Measurements from ENCODE around the gene SMARCD1.

SMARCD1 gene

DNA sequence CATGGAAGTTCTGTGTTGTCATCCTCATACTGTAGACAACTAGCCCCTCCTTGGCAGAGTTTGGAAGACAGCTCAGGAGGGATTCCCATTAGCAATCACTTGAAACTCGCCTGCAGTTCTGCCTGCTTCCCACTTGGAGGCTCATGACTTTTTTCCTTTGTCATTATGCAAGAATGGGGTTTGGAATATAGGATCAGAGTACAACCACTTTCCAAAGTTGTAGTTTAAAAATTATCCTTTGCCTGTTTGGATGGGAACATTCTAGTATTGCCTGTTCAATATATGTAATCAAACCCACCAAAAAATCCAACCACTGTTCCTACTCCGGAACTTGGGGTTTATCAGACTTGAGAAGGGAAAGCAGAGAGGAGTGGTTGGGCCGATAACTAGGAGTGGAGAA, 16.5 kb downstream of the SMARCD1 start:
- peaks cover 45% of the 10 kb centered on the region for H3K36me3 ChIP-seq (ENCODE audit: low read depth)
- H3K4me1 ChIP-seq (ENCODE audit: insufficient read depth, poor library complexity, severe bottlenecking) = no peaks in the 10 kb centered on the region
- H3K27ac ChIP-seq (ENCODE audit: poor library complexity, severe bottlenecking) = no peak overlapping the region
- H3K27me3 ChIP-seq (ENCODE audit: insufficient read depth, poor library complexity, severe bottlenecking) = no peaks in the 10 kb centered on the region
- ATAC-seq (ENCODE audit: low read depth) = peak; percentile 38; the same call in 2 of the 3 replicates
- H3K9me3 ChIP-seq (ENCODE audit: severe bottlenecking) = no peaks in the 10 kb centered on the region
- no peak overlapping the region for H3K4me3 ChIP-seq (ENCODE audit: severe bottlenecking)
- DNase-seq (ENCODE audit: low spot score) = no peak
- TF ChIP-seq, protein P1, sequence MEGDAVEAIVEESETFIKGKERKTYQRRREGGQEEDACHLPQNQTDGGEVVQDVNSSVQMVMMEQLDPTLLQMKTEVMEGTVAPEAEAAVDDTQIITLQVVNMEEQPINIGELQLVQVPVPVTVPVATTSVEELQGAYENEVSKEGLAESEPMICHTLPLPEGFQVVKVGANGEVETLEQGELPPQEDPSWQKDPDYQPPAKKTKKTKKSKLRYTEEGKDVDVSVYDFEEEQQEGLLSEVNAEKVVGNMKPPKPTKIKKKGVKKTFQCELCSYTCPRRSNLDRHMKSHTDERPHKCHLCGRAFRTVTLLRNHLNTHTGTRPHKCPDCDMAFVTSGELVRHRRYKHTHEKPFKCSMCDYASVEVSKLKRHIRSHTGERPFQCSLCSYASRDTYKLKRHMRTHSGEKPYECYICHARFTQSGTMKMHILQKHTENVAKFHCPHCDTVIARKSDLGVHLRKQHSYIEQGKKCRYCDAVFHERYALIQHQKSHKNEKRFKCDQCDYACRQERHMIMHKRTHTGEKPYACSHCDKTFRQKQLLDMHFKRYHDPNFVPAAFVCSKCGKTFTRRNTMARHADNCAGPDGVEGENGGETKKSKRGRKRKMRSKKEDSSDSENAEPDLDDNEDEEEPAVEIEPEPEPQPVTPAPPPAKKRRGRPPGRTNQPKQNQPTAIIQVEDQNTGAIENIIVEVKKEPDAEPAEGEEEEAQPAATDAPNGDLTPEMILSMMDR (IDR thresholded peaks at IDR 0.05; ENCODE audit: poor library complexity, severe bottlenecking) = peak; percentile 53

DNA sequence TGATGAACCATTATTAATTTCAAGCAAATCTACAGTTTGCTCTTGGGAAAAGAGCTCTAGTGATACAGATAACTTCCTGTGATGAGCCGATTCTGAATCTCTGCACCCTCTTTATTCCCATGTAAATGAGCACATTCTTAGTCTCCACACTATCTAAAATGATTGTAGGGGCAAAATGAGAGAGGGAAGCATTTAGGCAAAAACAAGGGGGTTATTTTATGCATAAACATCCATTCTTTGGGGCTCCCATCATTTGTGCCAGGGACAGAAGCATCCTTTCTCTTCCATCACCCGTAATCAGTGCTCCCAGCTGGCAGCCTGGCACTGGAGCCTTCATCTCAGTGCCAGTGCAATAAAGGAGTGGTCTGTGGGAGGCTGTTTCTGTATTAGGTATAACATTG, 17.0 kb downstream of the SMARCD1 start:
- Histone ChIP-seq H3K4me3 (ENCODE audit: severe bottlenecking) (no peak overlapping the region), H3K27ac (ENCODE audit: poor library complexity, severe bottlenecking) (no peak overlapping the region), H3K9me3 (ENCODE audit: severe bottlenecking) (no peaks in the 10 kb centered on the region), H3K27me3 (ENCODE audit: insufficient read depth, poor library complexity, severe bottlenecking) (no peaks in the 10 kb centered on the region), H3K4me1 (ENCODE audit: insufficient read depth, poor library complexity, severe bottlenecking) (no peaks in the 10 kb centered on the region), H3K36me3 (ENCODE audit: low read depth) (peaks cover 40% of the 10 kb centered on the region)
- TF ChIP-seq, protein P1 (IDR thresholded peaks at IDR 0.05; ENCODE audit: poor library complexity, severe bottlenecking) = no peak
- ATAC-seq (ENCODE audit: low read depth) (no peak), DNase-seq (ENCODE audit: low spot score) (no peak)

DNA sequence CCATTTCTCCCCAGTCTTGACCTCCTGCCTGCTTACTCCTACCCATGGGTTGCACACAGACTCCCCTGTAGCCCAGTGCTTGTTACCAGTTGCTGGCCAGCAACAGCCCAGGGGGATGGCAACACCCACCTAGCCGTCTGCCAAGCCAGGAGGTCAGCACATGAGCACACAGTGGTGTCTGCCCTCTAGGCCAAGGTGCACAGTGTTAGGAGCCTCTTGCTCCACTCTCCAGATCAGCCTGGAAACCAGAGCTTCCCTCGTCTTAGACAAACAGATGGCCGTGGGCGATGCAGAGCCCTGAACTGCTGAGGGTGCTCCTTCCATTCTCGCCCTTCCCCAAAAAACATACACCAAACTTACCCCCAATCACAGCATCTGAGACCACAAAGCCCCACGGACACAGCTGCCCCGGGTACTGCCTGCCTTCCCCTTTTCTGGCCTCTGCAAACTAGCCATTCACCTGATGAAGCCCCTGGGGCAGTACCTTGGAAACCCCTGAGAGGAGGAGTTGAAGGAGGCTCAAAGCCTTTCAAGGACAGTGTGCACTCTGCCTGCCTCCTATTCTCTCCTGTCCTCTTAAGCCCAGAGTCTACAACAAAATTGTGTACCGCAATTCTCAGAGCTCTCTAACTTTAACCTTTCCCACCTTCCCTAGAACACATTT, 17.6 kb downstream of the SMARCD1 start:
- peaks cover 33% of the 10 kb centered on the region for H3K36me3 ChIP-seq (ENCODE audit: low read depth)
- H3K27me3 ChIP-seq (ENCODE audit: insufficient read depth, poor library complexity, severe bottlenecking) = no peaks in the 10 kb centered on the region
- TF ChIP-seq, protein P1 (IDR thresholded peaks at IDR 0.05; ENCODE audit: poor library complexity, severe bottlenecking) = no peak
- DNase-seq (ENCODE audit: low spot score) = no peak
- no peak for ATAC-seq (ENCODE audit: low read depth)
- H3K9me3 ChIP-seq (ENCODE audit: severe bottlenecking) = no peaks in the 10 kb centered on the region
- H3K27ac ChIP-seq (ENCODE audit: poor library complexity, severe bottlenecking) = no peak overlapping the region
- no peak overlapping the region for H3K4me3 ChIP-seq (ENCODE audit: severe bottlenecking)
- no peaks in the 10 kb centered on the region for H3K4me1 ChIP-seq (ENCODE audit: insufficient read depth, poor library complexity, severe bottlenecking)

DNA sequence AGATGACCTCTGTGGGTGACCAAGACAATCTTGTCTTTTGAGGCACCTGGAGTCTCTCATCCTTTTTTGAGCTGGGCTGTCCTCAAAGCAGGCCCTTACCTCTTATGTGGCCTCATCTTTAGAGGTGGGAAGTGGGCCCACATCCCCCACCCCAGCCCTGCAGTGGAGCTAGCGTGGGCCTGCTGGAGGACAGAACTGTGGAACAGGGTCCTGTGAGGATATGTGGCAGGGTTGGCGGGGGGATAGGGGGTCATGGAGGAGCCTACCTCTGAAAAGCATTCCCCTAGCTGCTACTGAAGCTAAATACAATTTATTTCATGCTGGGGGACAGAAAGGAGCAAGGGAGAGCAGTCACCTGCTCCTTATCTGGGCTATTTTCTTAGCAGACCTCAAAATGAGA, 18.2 kb downstream of the SMARCD1 start:
- H3K27me3 ChIP-seq (ENCODE audit: insufficient read depth, poor library complexity, severe bottlenecking) = no peaks in the 10 kb centered on the region
- TF ChIP-seq, protein P1 (IDR thresholded peaks at IDR 0.05; ENCODE audit: poor library complexity, severe bottlenecking) = no peak
- no peak for ATAC-seq (ENCODE audit: low read depth)
- DNase-seq (ENCODE audit: low spot score) = no peak
- H3K4me3 ChIP-seq (ENCODE audit: severe bottlenecking) = no peak overlapping the region
- H3K9me3 ChIP-seq (ENCODE audit: severe bottlenecking) = no peaks in the 10 kb centered on the region
- no peak overlapping the region for H3K27ac ChIP-seq (ENCODE audit: poor library complexity, severe bottlenecking)
- H3K4me1 ChIP-seq (ENCODE audit: insufficient read depth, poor library complexity, severe bottlenecking) = no peaks in the 10 kb centered on the region
- H3K36me3 ChIP-seq (ENCODE audit: low read depth) = peaks cover 28% of the 10 kb centered on the region

DNA sequence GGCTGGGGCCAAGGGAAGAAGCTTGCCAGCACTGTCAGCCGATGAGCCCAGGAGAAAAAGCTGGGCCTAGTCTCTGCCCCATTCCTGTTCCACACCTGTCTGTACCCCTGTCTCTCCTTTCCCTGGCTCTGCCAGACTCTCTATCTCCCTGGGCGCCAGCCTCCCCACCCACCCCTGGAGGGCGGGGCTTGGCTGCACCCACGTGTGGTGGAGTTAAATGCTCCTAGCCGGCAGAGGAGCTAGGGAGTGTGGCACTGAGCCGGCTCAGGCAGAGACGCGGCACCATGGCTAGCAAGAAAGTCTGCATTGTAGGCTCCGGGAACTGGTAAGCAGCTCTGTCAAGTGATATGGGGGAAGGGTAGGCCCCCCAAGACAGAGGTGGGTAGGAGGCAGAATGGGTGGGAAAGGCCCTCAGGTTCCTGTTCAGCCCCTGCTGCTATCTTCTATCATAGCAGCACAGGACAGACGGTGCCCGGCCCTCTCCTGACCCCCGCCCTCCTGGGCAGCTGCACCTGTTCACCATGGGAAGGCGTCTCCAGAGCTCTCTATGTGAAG, 18.7 kb downstream of the SMARCD1 start, which contains the start of gene GPD1:
TSS of gene GPD1 (plus strand) at position 242 of the 555 bp plus-strand sequence. CDS start at position 285, 43 bp downstream.
- TF ChIP-seq, protein P1 (IDR thresholded peaks at IDR 0.05; ENCODE audit: poor library complexity, severe bottlenecking) = no peak
- ATAC-seq (ENCODE audit: low read depth) = peak; percentile 80
- no peaks in the 10 kb centered on the region for H3K4me1 ChIP-seq (ENCODE audit: insufficient read depth, poor library complexity, severe bottlenecking)
- no peak for DNase-seq (ENCODE audit: low spot score)
- no peaks in the 10 kb centered on the region for H3K27me3 ChIP-seq (ENCODE audit: insufficient read depth, poor library complexity, severe bottlenecking)
- H3K36me3 ChIP-seq (ENCODE audit: low read depth) = peaks cover 23% of the 10 kb centered on the region
- H3K9me3 ChIP-seq (ENCODE audit: severe bottlenecking) = no peaks in the 10 kb centered on the region
- H3K4me3 ChIP-seq (ENCODE audit: severe bottlenecking) = no peak within 1 kb of the TSS
- H3K27ac ChIP-seq (ENCODE audit: poor library complexity, severe bottlenecking) = no peak within 1 kb of the TSS
